GM12875 (cell line): Measurements from ENCODE around the gene SPA17.

ENCODE experiments used
- H3K4me3 ChIP-seq: one replicate; pipeline ENCODE4 v1.5.1; 2011; ENCODE audit warnings: low read depth, low read length, control low read depth
- CTCF ChIP-seq: IDR thresholded peaks from 2 replicates; pipeline ENCODE4 v1.5.1; 2011; ENCODE audit warnings: low read depth, mild to moderate bottlenecking, control low read depth, inconsistent platforms, low read length, moderate library complexity, borderline replicate concordance; ENCODE audit not compliant: insufficient read depth

The SPA17 gene

GRCh38 chr11:124638500-124638899, 35.2 kb upstream of the SPA17 start:
- TF ChIP-seq CTCF, result no peak
- H3K4me3 ChIP-seq, result no peak overlapping the region

- TF ChIP-seq CTCF, result no peak
- no peak overlapping the region for H3K4me3 ChIP-seq
Observed at GRCh38 chr11:124639186-124639585, 34.5 kb upstream of the SPA17 start.

GRCh38 chr11:124640666-124641065, 33.0 kb upstream of the SPA17 start:
- no peak for TF ChIP-seq CTCF
- no peak overlapping the region for H3K4me3 ChIP-seq

- H3K4me3 ChIP-seq, result no peak overlapping the region
- TF ChIP-seq CTCF, result no peak
Observed at GRCh38 chr11:124642628-124643027, 31.1 kb upstream of the SPA17 start.

GRCh38 chr11:124643042-124643604, 30.6 kb upstream of the SPA17 start:
- no peak for TF ChIP-seq CTCF
- no peak overlapping the region for H3K4me3 ChIP-seq

GRCh38 chr11:124643605-124644425, 29.9 kb upstream of the SPA17 start:
- no peak overlapping the region for H3K4me3 ChIP-seq
- no peak for TF ChIP-seq CTCF
